ENCODE measurements around the gene SLC6A3.
A peak's percentile ranks its signal among the peaks of the same experiment; 100 is the strongest.

The SLC6A3 gene

DNA sequence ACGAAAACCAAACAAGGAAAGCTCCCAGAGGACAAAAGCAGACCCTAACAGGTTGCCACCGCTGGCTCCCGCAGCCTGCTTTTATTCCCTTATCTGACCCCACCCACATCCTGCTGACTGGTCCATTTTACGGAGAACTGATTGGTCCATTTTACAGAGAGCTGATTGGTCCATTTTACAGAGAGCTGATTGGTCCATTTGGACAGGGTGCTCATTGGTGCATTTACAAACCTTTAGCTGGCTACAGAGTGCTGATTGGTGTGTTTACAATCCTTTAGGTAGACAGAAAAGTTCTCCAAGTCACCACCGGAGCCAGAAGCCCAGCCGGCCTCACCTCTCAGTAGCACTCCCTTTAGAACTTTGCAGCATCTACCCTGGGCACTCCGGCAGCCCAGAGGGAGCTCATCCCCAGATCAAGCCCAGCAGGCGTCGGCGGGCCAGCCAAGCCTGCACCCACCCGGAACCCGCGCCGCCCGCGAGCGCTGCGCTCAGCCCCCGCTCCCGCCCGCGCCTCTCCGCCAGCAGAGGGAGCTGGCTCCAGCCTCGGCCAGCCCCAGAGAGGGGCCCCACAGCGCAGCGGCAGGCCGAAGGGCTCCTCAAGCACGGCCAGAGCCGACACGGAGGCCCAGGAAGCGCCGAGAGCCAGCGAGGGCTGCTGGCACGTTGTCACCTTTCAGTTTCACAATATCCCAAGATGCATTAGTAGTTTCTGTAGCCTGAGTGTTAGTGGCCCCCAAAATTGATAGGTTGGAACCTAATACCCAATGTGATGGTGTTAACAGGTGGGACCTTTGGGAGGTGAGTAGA lies 65.0 kb downstream of the SLC6A3 start:
- H3K4me3 ChIP-seq (ENCODE audit: low read depth, low read length): no peak overlapping the region
- no peaks in the 10 kb centered on the region for H3K36me3 ChIP-seq (ENCODE audit: control insufficient read depth in 1 of 2, insufficient read depth in 2 of 2, low read length in 2 of 2)
- H3K27me3 ChIP-seq (ENCODE audit: insufficient read depth, low read length): peaks cover 8% of the 10 kb centered on the region
- no peaks in the 10 kb centered on the region for H3K79me1 ChIP-seq (ENCODE audit: low read length)
- WGBS (ENCODE audit: extremely low coverage, insufficient coverage, insufficient read length): no CpG with 5 or more reads among the region's 34 CpGs
- no peaks in the 10 kb centered on the region for H3K79me2 ChIP-seq (ENCODE audit: control insufficient read depth, insufficient read depth, low read length, poor library complexity)
- H4K12ac ChIP-seq (ENCODE audit: low read depth, low read length): no peak overlapping the region
- H3K4ac ChIP-seq (ENCODE audit: low read depth, low read length): no peak overlapping the region
- H3K18ac ChIP-seq (ENCODE audit: low read length): no peak overlapping the region
- no peak overlapping the region for H4K8ac ChIP-seq (ENCODE audit: low read depth, low read length)
- no peak overlapping the region for H2AK5ac ChIP-seq (ENCODE audit: low read length)
- peaks cover 16% of the 10 kb centered on the region for H3K9me3 ChIP-seq (ENCODE audit: insufficient read depth, low read depth, low read length)
- no peak overlapping the region for H4K91ac ChIP-seq (ENCODE audit: low read depth, low read length)
- no peak overlapping the region for H3K27ac ChIP-seq (ENCODE audit: low read depth, low read length)
- no peak overlapping the region for H2BK12ac ChIP-seq (ENCODE audit: low read length)
- DNase-seq: peak in 1 of 2 donors; percentile 33
- no peak overlapping the region for H3K4me2 ChIP-seq (ENCODE audit: low read length)
- H3K9ac ChIP-seq (ENCODE audit: low read length): no peak overlapping the region
- no peak overlapping the region for H2BK120ac ChIP-seq (ENCODE audit: insufficient read depth, low read length, poor library complexity)
- H2BK5ac ChIP-seq (ENCODE audit: low read depth, low read length, poor library complexity): no peak overlapping the region
- no peak overlapping the region for H3K14ac ChIP-seq (ENCODE audit: low read length)
- no peaks in the 10 kb centered on the region for H3K4me1 ChIP-seq (ENCODE audit: control insufficient read depth in 1 of 2, insufficient read depth in 2 of 2, low read length in 2 of 2)
- no peak overlapping the region for H2AFZ ChIP-seq (ENCODE audit: insufficient read depth, low read length, poor library complexity)
- no peak overlapping the region for H3K23ac ChIP-seq (ENCODE audit: low read length)

DNA sequence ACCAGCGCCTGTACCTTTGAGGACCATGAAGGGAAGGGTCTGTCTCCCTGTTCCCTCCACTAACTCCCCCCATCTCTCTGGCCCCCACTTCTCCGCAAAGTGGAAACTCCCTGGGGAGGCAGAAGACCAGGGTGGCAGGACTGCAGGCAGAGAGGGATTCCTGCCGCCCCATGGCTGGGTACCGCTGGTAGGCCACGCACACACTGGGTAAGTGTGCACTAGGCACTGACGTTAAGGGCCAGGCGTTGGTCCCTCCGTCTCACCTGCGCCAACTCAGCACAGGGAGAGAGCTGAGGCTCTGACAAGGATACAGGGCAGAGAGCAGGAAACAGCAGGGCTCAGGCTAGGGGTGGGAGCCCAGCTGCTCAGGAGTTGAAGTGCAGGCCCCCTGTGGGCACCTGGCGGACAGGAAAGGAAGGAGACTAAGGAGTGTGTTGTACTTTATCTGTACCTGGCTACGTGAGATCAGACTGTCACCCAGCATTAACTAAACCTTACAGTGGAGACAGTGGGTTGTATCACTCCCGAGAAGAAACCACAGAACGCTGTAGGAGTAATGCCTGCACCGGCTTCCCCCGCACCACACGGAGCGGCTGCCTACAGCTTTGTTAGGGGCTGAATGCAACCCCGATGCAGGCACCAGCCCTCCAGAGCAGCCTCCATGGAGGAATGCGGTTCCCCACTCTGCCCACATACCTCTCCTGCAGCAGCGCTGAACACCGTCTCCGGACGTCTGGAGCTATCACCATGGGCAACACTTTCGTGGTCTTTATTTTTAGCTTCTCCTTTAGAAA lies 66.2 kb downstream of the SLC6A3 start:
- Histone ChIP-seq H3K23ac (ENCODE audit: low read length) (no peak overlapping the region), H3K18ac (ENCODE audit: low read length) (no peak overlapping the region), H4K91ac (ENCODE audit: low read depth, low read length) (no peak overlapping the region), H3K4me2 (ENCODE audit: low read length) (no peak overlapping the region), H3K36me3 (ENCODE audit: control insufficient read depth in 1 of 2, insufficient read depth in 2 of 2, low read length in 2 of 2) (no peaks in the 10 kb centered on the region), H4K8ac (ENCODE audit: low read depth, low read length) (no peak overlapping the region), H3K79me2 (ENCODE audit: control insufficient read depth, insufficient read depth, low read length, poor library complexity) (no peaks in the 10 kb centered on the region), H3K9me3 (ENCODE audit: insufficient read depth, low read depth, low read length) (peaks cover 17% of the 10 kb centered on the region), H3K9ac (ENCODE audit: low read length) (peak overlapping the region; percentile 20), H2AK5ac (ENCODE audit: low read length) (no peak overlapping the region), H3K4me3 (ENCODE audit: low read depth, low read length) (peak overlapping the region; percentile 57), H3K4me1 (ENCODE audit: control insufficient read depth in 1 of 2, insufficient read depth in 2 of 2, low read length in 2 of 2) (no peaks in the 10 kb centered on the region), H3K4ac (ENCODE audit: low read depth, low read length) (no peak overlapping the region), H2BK120ac (ENCODE audit: insufficient read depth, low read length, poor library complexity) (no peak overlapping the region), H3K79me1 (ENCODE audit: low read length) (no peaks in the 10 kb centered on the region), H3K14ac (ENCODE audit: low read length) (no peak overlapping the region), H2BK12ac (ENCODE audit: low read length) (no peak overlapping the region), H2BK5ac (ENCODE audit: low read depth, low read length, poor library complexity) (no peak overlapping the region), H3K27ac (ENCODE audit: low read depth, low read length) (no peak overlapping the region), H2AFZ (ENCODE audit: insufficient read depth, low read length, poor library complexity) (no peak overlapping the region), H3K27me3 (ENCODE audit: insufficient read depth, low read length) (peaks cover 8% of the 10 kb centered on the region), H4K12ac (ENCODE audit: low read depth, low read length) (no peak overlapping the region)
- no CpG with 5 or more reads among the region's 24 CpGs for WGBS (ENCODE audit: extremely low coverage, insufficient coverage, insufficient read length)
- DNase-seq: no peak

DNA sequence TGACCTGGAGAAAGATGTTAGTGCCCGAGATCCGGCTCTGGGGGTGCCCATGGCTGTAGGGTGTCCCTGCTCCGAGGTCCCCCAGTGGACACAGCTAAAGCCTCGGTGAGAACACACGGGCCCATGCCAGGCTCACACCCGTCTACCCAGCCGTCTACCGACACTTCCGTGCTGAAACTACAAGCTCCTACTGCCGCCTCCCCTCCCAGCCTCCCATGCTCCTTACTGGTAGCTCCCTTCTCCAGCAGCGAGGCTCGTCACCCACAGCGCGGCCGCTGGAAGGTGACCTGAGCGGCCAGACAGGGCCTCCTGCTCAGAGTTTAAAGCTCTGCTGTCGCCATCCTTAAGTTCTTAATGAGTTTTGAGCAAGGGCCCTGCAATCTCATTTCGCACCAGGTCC lies 67.1 kb downstream of the SLC6A3 start:
- Histone ChIP-seq H2BK12ac (ENCODE audit: low read length) (no peak overlapping the region), H2AFZ (ENCODE audit: insufficient read depth, low read length, poor library complexity) (no peak overlapping the region), H3K79me1 (ENCODE audit: low read length) (no peaks in the 10 kb centered on the region), H3K79me2 (ENCODE audit: control insufficient read depth, insufficient read depth, low read length, poor library complexity) (no peaks in the 10 kb centered on the region), H3K14ac (ENCODE audit: low read length) (no peak overlapping the region), H4K12ac (ENCODE audit: low read depth, low read length) (no peak overlapping the region), H2BK120ac (ENCODE audit: insufficient read depth, low read length, poor library complexity) (no peak overlapping the region), H3K4me2 (ENCODE audit: low read length) (no peak overlapping the region), H2AK5ac (ENCODE audit: low read length) (no peak overlapping the region), H3K27me3 (ENCODE audit: insufficient read depth, low read length) (peaks cover 8% of the 10 kb centered on the region), H4K91ac (ENCODE audit: low read depth, low read length) (no peak overlapping the region), H3K23ac (ENCODE audit: low read length) (no peak overlapping the region), H3K4me3 (ENCODE audit: low read depth, low read length) (no peak overlapping the region), H3K27ac (ENCODE audit: low read depth, low read length) (no peak overlapping the region), H3K9me3 (ENCODE audit: insufficient read depth, low read depth, low read length) (peaks cover 17% of the 10 kb centered on the region), H3K4ac (ENCODE audit: low read depth, low read length) (no peak overlapping the region), H3K9ac (ENCODE audit: low read length) (no peak overlapping the region), H4K8ac (ENCODE audit: low read depth, low read length) (no peak overlapping the region), H2BK5ac (ENCODE audit: low read depth, low read length, poor library complexity) (no peak overlapping the region), H3K4me1 (ENCODE audit: control insufficient read depth in 1 of 2, insufficient read depth in 2 of 2, low read length in 2 of 2) (no peaks in the 10 kb centered on the region), H3K18ac (ENCODE audit: low read length) (no peak overlapping the region), H3K36me3 (ENCODE audit: control insufficient read depth in 1 of 2, insufficient read depth in 2 of 2, low read length in 2 of 2) (no peaks in the 10 kb centered on the region)
- no peak for DNase-seq
- WGBS (ENCODE audit: extremely low coverage, insufficient coverage, insufficient read length): no CpG with 5 or more reads among the region's 18 CpGs

DNA sequence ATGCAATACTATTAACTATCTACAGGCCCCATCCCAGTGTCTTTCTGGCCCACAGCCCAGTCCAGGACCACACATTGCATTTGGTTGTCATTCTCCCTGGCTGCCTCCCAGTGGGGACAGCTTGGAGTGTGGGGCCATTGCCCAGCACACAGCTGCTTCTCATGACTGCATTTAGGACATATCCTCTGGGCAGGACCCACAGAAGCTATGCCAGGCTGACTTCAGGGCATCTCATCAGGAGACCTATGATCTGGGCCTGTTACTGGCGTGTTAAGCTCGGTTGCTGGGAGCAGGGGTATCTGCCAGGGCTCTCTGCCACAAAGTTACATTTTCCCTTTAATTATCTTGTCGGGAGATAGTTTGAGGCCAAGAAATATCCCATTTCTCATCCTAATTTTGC lies 68.3 kb downstream of the SLC6A3 start:
- Histone ChIP-seq H3K4me1 (ENCODE audit: control insufficient read depth in 1 of 2, insufficient read depth in 2 of 2, low read length in 2 of 2) (no peaks in the 10 kb centered on the region), H2BK120ac (ENCODE audit: insufficient read depth, low read length, poor library complexity) (no peak overlapping the region), H3K36me3 (ENCODE audit: control insufficient read depth in 1 of 2, insufficient read depth in 2 of 2, low read length in 2 of 2) (no peaks in the 10 kb centered on the region), H3K9me3 (ENCODE audit: insufficient read depth, low read depth, low read length) (peaks cover 17% of the 10 kb centered on the region), H3K79me2 (ENCODE audit: control insufficient read depth, insufficient read depth, low read length, poor library complexity) (no peaks in the 10 kb centered on the region), H4K12ac (ENCODE audit: low read depth, low read length) (no peak overlapping the region), H3K4me3 (ENCODE audit: low read depth, low read length) (no peak overlapping the region), H3K27ac (ENCODE audit: low read depth, low read length) (no peak overlapping the region), H3K79me1 (ENCODE audit: low read length) (no peaks in the 10 kb centered on the region), H2AFZ (ENCODE audit: insufficient read depth, low read length, poor library complexity) (no peak overlapping the region), H3K27me3 (ENCODE audit: insufficient read depth, low read length) (peaks cover 8% of the 10 kb centered on the region), H3K4me2 (ENCODE audit: low read length) (no peak overlapping the region), H3K14ac (ENCODE audit: low read length) (no peak overlapping the region), H3K9ac (ENCODE audit: low read length) (no peak overlapping the region), H3K4ac (ENCODE audit: low read depth, low read length) (no peak overlapping the region), H3K23ac (ENCODE audit: low read length) (no peak overlapping the region), H2BK12ac (ENCODE audit: low read length) (no peak overlapping the region), H2AK5ac (ENCODE audit: low read length) (no peak overlapping the region), H4K8ac (ENCODE audit: low read depth, low read length) (no peak overlapping the region), H4K91ac (ENCODE audit: low read depth, low read length) (no peak overlapping the region), H3K18ac (ENCODE audit: low read length) (no peak overlapping the region), H2BK5ac (ENCODE audit: low read depth, low read length, poor library complexity) (no peak overlapping the region)
- DNase-seq: no peak
- no CpG with 5 or more reads among the region's 3 CpGs for WGBS (ENCODE audit: extremely low coverage, insufficient coverage, insufficient read length)
